NCI-H2227 (cell line): ENCODE measurements around the gene TMPRSS2.
"Not testable (repeated sequence)": the region's sequence is repeated elsewhere in the genome, so short reads cannot be mapped to it uniquely, and the experiment has no call there.

Source experiments
- DNase-seq: peaks from one replicate; lab custom pipeline; 2025; ENCODE audit not compliant: unreplicated experiment; lab: John Stamatoyannopoulos, UW

Gene TMPRSS2

DNA sequence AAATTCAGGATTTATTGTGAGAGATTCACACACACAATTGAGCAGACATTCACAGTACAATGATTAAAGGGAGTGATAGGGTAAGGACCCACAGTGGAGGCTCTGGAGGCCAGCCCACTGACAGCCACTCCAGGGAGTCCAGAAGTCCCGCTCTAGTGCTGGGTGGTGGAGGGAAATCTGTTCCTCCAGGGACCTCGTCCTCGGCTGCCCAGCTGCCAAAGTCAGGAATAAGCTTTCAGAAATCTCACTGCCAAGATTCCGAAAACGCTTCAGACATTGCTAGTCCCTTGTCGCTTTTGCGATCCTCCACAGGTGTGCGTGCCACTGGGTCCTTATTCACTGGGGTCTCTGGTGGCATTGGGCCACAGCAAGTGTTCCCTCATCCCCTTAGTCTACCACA, 79.6 kb downstream of the TMPRSS2 start:
- no peak for DNase-seq

DNA sequence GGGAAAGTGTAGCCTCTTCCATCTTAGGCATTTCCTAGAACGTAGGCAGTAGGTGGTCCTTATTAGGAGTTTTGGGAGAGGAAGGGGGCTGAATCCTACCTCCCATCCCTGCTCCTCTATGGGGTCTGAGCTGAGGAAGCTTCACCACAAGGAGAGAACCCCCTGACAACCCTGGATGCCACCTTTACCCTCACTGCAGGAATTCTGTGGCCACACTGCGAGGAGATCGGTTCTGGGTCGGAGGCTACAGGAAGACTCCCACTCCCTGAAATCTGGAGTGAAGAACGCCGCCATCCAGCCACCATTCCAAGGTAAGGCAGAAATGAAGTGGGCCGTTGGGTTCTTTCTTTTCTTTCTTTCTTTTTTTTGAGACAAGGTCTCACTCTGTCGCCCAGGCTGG, 80.4 kb downstream of the TMPRSS2 start:
- DNase-seq = no peak

DNA sequence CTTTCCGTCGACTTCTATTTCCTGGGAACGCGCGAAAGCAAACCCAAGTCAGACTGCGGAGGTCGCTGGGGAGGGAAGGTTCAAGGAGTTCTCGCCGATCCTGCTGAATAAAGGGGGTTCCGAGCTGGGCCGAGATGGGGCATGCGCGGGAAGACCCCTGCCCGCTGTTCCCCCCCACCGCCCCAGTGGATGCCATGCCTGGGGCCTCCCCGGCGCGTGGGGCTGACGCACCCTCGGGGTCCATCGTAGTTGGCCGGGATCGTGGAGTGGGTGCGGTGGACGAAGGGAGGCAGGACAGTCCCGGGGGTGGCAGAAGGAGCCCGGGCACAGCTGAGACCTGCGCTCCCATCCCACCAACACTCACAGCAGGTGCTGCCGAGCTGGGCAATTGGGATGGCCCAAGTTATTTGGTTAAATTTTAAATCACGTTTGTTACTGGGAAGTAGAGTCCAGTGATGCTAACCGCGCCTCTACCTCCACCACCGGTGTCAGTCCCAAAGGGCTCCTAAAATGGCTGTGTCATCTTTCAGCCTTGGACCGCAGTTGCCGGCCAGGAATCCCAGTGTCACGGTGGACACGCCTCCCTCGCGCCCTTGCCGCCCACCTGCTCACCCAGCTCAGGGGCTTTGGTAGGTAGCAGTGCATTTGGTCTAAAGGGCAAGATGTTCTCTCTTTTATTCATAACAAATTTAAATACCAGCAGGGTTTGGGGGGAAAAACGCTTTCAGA, 81.1 kb downstream of the TMPRSS2 start:
- DNase-seq = no peak

DNA sequence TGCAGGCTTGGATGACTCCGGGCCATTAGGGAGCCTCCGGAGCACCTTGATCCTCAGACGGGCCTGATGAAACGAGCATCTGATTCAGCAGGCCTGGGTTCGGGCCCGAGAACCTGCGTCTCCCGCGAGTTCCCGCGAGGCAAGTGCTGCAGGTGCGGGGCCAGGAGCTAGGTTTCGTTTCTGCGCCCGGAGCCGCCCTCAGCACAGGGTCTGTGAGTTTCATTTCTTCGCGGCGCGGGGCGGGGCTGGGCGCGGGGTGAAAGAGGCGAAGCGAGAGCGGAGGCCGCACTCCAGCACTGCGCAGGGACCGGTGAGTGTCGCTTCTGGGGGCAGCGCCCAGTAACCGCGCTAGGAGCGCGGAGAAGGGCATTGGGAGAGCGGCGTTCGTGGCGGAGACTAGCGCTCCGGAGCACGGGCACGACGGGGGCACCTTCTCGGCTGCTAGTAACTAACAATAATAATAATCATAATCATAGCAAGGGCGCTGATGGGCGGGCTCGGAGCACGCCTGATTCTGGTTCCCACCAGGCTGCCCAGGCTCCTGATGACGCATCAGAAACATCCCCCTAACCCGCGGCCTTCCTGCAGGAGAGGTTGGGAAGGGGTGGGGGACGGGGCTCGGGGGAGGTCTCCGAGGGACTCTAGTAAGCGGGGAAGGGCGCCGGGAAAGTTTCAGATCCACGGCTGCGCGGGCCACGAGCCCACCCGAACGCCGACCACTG, 81.8 kb downstream of the TMPRSS2 start, which contains the start of gene MX1:
TSS of gene MX1 (plus strand) at position 286 of the 722 bp plus-strand sequence. CDS start 5,832 bp downstream, outside the sequence.
- DNase-seq = peak; percentile 48

DNA sequence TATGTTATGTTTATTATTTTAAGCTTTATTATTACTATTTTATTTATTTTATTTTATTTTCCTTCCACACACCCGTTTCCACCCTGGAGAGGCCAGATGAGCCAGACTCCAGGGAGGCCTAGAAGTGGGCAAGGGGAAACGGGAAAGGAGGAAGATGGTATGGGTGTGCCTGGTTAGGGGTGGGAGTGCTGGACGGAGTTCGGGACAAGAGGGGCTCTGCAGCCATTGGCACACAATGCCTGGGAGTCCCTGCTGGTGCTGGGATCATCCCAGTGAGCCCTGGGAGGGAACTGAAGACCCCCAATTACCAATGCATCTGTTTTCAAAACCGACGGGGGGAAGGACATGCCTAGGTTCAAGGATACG, 82.4 kb downstream of the TMPRSS2 start:
- no peak for DNase-seq

DNA sequence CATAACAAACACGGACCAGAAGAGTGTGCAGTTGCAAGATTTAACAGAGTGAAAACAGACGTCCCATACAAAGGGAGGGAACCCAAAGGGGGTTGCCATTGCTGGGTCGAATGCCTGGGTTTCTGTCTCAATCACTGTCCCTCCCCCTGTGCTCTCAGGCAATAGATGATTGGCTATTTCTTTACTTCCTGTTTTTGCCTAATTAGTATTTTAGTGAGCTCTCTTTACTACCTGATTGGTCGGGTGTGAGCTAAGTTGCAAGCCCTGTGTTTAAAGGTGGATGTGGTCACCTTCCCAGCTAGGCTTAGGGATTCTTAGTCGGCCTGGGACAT, 84.7 kb downstream of the TMPRSS2 start:
- not testable (repeated sequence) for DNase-seq

DNA sequence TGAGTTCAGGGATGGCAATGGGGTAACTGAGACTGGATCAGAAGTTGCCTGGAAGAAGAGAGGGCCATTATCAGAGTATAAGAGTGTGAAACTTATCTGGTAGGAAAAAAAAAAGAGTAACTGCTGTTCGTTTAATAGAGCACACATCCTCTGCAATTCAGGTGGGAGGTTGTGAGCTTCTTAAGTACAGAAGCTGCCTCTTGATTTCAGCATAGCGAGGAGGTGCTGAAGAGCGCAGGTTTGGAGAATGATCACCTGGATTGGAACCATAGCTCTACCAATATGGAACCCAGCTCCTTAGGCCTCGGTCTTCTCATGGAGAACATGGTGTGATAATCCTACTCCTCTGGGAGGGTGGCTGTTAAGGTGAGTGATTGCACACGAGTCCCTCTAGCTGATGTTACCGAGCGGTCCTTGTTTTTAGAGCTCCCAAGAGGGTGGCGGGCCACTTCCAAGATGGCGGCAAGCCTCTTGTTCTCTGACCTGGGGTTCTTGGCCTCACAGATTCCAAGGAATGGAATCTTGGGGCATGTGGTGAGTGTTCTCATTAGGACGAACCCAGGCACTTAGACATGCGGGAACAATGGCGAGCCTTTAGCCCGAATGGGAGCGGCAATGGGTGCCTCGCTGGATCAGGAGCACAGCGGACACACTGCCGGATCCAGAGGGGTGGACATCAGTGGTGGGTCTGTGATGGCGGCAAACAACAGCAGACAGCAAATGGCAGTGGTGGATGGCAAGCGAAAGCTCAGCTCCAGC, 85.2 kb downstream of the TMPRSS2 start:
- DNase-seq = no peak

DNA sequence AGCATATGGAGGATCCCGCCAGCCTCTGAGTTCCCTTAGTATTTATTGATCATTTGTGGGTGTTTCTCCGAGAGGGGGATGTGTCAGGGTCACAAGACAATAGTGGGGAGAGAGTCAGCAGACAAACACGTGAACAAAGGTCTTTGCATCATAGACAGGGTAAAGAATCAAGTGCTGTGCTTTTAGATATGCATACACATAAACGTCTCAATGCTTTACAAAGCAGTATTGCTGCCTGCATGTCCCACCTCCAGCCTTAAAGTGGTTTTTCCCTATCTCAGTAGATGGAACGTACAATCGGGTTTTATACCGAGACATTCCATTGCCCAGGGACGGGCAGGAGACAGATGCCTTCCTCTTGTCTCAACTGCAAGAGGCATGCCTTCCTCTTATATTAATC, 87.0 kb downstream of the TMPRSS2 start:
- DNase-seq = not testable (repeated sequence)

DNA sequence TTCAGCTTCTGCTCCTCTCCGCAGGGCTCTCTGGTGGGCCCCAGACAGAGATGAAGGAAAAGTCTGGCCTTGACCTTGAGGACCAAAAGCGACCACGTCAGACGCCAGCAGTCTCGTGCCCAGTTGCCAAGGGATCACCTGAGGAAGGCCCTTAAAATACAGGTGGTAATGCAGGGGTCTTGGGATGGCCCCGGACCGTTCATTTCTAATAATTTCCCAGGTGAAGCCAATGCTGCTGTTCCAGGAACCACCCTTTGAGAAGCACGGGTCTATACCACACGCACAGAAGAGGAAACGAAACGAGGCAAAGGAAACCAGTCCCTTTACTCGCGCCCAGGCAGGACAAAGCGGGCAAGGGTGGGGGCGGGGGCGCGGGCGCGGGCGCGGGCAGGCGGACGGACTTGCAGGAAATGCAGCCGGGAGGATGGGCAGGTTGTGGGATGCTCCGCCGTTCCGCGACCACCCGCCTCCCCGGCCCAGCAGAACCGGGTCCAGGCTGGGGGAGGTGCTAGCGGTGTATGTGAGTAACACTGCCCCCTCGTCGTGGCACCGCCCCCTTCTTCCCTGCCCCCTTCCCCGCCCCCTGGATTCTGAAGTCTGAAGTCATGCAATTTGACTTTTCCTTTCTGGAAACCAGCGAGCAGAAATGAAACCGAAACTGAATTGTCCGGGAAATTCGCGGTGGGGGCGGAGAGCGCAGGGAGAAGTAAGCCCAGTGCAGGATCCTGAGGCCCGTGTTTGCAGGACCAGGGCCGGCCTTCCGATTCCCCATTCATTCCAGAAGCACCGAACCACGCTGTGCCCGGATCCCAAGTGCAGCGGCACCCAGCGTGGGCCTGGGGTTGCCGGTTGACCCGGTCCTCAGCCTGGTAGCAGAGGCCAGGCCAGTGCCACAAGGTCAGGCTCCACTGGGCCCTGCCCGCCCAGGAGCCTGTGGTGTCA, 87.8 kb downstream of the TMPRSS2 start:
- DNase-seq = peak; percentile 85

DNA sequence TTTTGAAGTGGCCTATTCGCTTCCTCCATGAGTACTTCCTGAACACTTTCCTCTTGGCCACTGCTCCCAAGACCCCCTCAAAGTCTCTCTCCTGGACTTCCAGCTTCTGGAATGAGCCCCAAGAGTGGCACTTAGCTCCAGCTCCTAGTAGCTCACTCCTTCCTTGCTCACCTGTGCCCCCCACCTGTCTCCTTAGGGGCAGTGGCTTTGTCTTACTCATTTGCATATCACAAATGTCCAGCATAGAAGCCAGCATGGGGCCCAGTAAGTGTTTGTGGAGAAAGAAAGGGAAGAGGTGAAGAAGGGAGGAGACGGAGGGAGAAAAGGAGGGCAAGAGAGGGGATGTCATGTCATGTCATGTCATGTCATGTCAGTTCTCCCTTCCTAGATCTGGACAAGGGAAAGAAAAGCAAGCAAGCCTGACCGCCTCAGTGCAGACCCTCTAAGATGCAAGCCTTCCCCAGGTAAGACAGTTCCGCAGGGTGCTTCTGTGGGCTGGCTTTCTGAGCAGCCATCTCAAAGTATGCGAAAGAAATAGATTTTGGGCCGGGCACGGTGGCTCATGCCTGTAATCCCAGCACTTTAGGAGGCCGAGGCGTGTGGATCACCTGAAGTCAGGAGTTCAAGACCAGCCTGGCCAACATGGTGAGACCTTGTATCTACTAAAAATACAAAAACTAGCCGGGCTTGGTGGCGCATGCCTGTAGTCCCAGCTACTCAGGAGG, 88.8 kb downstream of the TMPRSS2 start:
- no peak for DNase-seq

DNA sequence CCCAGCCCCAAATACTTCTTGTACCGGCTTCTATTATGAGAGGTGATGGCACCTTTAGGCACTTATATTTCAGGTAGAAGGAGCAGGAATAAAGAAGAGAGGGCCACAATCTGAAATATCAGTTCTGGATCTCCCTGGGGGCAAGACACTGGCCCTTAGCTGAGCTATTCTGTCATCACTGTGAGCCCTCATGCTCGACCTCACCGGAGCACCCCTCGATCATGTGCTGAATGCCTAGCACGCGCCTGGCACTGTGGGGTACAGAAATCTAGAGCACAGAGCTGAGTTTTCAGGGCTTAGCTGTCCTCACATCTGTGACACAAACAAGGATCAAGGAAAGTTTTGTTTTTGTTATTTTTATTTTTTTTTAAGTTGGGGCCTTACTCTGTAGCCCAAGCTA, 89.6 kb downstream of the TMPRSS2 start:
- DNase-seq = no peak

DNA sequence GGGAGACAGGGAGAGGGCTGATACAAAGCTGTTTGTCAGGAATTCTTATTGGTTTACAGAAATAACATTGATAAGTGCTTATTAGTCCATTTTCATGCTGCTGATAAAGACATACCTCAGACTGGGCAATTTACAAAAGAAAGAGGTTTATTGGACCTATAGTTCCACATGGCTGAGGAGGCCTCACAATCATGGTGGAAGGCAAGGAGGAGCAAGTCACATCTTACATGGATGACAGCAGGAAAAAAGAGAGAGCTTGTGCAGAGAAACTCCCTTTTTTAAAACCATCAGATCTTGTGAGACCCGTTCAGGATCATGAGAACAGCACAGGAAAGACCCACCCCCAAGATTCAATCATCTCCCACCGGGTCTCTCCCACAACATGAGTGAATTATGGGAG, 90.5 kb downstream of the TMPRSS2 start:
- DNase-seq = not testable (repeated sequence)
